Nephron progenitor cell (in vitro differentiated cells): ENCODE data around the gene SORCS2.

Source experiments
- DNase-seq: peaks from one replicate; pipeline ENCODE4 v3.0.0; 2021
- H3K27ac Mint-ChIP-seq: 2 replicates; pipeline ENCODE4 v1.8.0; 2021; ENCODE audit warnings: mild to moderate bottlenecking, moderate library complexity, mixed read lengths
- H3K27me3 Mint-ChIP-seq: 2 replicates; pipeline ENCODE4 v1.8.0; 2021; ENCODE audit warnings: mild to moderate bottlenecking, low read depth, mixed read lengths; ENCODE audit not compliant: poor library complexity
- H3K36me3 Mint-ChIP-seq: 2 replicates; pipeline ENCODE4 v1.8.0; 2021; ENCODE audit warnings: low read depth, mixed read lengths
- H3K4me1 Mint-ChIP-seq: 2 replicates; pipeline ENCODE4 v1.8.0; 2021; ENCODE audit warnings: mixed read lengths
- H3K4me3 Mint-ChIP-seq: 2 replicates; pipeline ENCODE4 v1.8.0; 2021; ENCODE audit warnings: mild to moderate bottlenecking, moderate library complexity, mixed read lengths
- H3K9me3 Mint-ChIP-seq: 2 replicates; pipeline ENCODE4 v1.8.0; 2021; ENCODE audit warnings: mild to moderate bottlenecking, moderate library complexity, mixed read lengths
- TF ChIP-seq, protein P1 (sequence below): fragments of 200-600 bp; sonication (generic); IDR thresholded peaks from 2 replicates; pipeline ENCODE4 v1.5.0; 2021; ENCODE audit warnings: antibody characterized with exemption

SORCS2 gene

DNA sequence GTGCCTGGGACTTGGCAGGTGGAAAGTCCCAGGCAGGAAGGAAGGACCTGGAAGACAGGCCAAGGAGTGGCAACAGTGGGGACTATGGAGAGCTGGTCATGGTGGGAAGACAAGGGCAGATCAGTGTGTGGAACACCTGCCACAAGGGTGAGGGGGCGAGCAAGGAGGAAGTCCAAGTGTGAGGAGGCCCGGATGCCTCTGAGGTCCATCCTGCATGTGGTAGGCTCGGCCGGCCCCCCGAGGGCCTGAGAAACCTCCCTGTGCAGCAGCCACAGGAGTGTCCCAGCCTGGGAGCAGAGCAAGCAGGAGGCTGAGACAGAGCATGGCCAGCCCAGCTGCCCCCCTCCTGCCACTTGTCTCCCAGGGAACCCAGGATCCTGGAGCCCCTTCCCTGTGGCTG lies 282.9 kb downstream of the SORCS2 start:
- TF ChIP-seq, protein P1, sequence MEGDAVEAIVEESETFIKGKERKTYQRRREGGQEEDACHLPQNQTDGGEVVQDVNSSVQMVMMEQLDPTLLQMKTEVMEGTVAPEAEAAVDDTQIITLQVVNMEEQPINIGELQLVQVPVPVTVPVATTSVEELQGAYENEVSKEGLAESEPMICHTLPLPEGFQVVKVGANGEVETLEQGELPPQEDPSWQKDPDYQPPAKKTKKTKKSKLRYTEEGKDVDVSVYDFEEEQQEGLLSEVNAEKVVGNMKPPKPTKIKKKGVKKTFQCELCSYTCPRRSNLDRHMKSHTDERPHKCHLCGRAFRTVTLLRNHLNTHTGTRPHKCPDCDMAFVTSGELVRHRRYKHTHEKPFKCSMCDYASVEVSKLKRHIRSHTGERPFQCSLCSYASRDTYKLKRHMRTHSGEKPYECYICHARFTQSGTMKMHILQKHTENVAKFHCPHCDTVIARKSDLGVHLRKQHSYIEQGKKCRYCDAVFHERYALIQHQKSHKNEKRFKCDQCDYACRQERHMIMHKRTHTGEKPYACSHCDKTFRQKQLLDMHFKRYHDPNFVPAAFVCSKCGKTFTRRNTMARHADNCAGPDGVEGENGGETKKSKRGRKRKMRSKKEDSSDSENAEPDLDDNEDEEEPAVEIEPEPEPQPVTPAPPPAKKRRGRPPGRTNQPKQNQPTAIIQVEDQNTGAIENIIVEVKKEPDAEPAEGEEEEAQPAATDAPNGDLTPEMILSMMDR = no peak

DNA sequence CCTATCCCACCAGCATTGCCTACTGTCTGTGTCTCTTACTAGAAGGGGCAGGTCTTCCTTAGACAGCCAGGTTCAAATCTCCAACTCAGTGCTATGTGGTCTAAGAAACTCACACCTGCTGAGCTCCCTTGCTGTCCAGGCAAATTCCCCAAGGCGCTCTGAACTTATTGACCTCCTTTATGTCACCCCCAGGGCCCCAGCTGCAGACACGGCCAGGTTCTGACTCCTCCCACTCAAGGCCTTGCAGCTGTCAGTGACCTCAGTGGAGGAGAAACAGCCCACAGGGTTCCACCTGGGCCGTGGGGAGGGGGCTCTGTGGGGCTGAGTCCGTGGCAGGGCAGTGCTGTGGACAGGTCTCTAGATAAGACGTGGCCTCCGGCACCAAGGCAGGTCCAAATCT lies 284.5 kb downstream of the SORCS2 start:
- Mint-ChIP-seq H3K27ac (no peak overlapping the region), H3K36me3 (no peaks in the 10 kb centered on the region), H3K4me3 (no peak overlapping the region), H3K27me3 (peaks cover 25% of the 10 kb centered on the region), H3K9me3 (peaks cover 5% of the 10 kb centered on the region), H3K4me1 (peaks cover 72% of the 10 kb centered on the region)
- TF ChIP-seq, protein P1 = no peak
- no peak for DNase-seq

More for the DNA sequence above, 282.9 kb downstream of the SORCS2 start:
- no peaks in the 10 kb centered on the region for H3K9me3 Mint-ChIP-seq
- H3K27me3 Mint-ChIP-seq = peaks cover 31% of the 10 kb centered on the region
- no peak overlapping the region for H3K4me3 Mint-ChIP-seq
- H3K36me3 Mint-ChIP-seq = no peaks in the 10 kb centered on the region
- no peak overlapping the region for H3K27ac Mint-ChIP-seq
- peaks cover 84% of the 10 kb centered on the region for H3K4me1 Mint-ChIP-seq
- DNase-seq = no peak

DNA sequence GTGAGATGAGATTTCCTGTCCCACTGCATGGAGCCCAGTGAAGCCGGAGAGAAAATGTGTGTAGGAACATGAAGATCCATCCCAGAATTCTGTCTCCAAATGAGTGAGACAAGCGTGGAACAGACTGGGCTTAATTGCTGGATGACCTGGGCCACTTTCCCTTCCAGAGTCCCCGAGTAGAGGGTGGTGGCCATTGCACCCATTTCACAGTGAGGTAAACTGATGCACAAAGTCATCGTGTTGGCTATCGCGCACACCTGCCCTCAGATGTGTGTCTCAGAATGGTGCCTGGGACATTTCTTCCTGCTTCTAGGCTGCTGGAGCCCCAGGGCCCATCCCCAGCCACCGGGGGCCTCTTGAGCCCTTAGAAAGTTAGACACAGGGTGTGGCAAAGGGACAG lies 285.4 kb downstream of the SORCS2 start:
- TF ChIP-seq, protein P1 = no peak

GRCh38 chr4:7478665-7479064 lies 286.3 kb downstream of the SORCS2 start:
- Mint-ChIP-seq H3K9me3 (peaks cover 5% of the 10 kb centered on the region), H3K27me3 (peaks cover 13% of the 10 kb centered on the region)
- TF ChIP-seq, protein P1 = no peak

More for the DNA sequence above, 285.4 kb downstream of the SORCS2 start:
- Mint-ChIP-seq H3K4me1 (peaks cover 63% of the 10 kb centered on the region), H3K27me3 (peaks cover 17% of the 10 kb centered on the region), H3K4me3 (no peak overlapping the region), H3K9me3 (peaks cover 5% of the 10 kb centered on the region), H3K27ac (no peak overlapping the region), H3K36me3 (no peaks in the 10 kb centered on the region)
- DNase-seq = no peak

DNA sequence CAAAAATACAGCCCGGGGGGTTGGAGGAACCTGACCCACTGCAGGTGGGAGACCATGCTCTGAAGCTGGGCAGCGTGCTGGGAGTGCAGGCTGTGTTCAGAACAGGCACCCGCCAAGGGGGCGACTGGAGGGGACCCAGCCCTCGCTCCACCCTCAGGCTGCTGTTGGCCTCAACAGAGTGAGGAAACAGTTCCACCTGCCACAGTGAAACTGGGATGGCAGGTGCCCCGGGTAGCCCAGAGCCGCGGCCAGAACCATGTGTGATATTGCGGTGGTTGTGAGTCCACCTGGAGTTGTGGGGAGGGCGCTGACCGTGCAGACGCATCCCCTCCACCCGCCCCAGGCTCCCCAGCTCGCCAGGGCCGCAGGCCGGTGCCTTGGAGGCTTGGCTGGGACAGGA lies 288.1 kb downstream of the SORCS2 start:
- peaks cover 5% of the 10 kb centered on the region for H3K9me3 Mint-ChIP-seq
- TF ChIP-seq, protein P1 = no peak
- no peaks in the 10 kb centered on the region for H3K36me3 Mint-ChIP-seq
- no peak overlapping the region for H3K4me3 Mint-ChIP-seq
- H3K27me3 Mint-ChIP-seq = peaks cover 9% of the 10 kb centered on the region
- H3K27ac Mint-ChIP-seq = no peak overlapping the region
- peaks cover 54% of the 10 kb centered on the region for H3K4me1 Mint-ChIP-seq
- DNase-seq = no peak

More at GRCh38 chr4:7478665-7479064, 286.3 kb downstream of the SORCS2 start:
- peaks cover 54% of the 10 kb centered on the region for H3K4me1 Mint-ChIP-seq
- no peak overlapping the region for H3K4me3 Mint-ChIP-seq
- H3K36me3 Mint-ChIP-seq = no peaks in the 10 kb centered on the region
- DNase-seq = no peak
- peak overlapping the region; percentile 69 for H3K27ac Mint-ChIP-seq

GRCh38 chr4:7481227-7481626 lies 288.9 kb downstream of the SORCS2 start:
- no peaks in the 10 kb centered on the region for H3K36me3 Mint-ChIP-seq
- no peak for DNase-seq
- peak overlapping the region; percentile 74 for H3K27ac Mint-ChIP-seq
- no peak overlapping the region for H3K4me3 Mint-ChIP-seq
- TF ChIP-seq, protein P1 = no peak
- H3K9me3 Mint-ChIP-seq = peaks cover 5% of the 10 kb centered on the region
- peaks cover 50% of the 10 kb centered on the region for H3K4me1 Mint-ChIP-seq
- peaks cover 9% of the 10 kb centered on the region for H3K27me3 Mint-ChIP-seq
